ENCODE results near the gene ATP13A4.

The ATP13A4 gene, protein sequence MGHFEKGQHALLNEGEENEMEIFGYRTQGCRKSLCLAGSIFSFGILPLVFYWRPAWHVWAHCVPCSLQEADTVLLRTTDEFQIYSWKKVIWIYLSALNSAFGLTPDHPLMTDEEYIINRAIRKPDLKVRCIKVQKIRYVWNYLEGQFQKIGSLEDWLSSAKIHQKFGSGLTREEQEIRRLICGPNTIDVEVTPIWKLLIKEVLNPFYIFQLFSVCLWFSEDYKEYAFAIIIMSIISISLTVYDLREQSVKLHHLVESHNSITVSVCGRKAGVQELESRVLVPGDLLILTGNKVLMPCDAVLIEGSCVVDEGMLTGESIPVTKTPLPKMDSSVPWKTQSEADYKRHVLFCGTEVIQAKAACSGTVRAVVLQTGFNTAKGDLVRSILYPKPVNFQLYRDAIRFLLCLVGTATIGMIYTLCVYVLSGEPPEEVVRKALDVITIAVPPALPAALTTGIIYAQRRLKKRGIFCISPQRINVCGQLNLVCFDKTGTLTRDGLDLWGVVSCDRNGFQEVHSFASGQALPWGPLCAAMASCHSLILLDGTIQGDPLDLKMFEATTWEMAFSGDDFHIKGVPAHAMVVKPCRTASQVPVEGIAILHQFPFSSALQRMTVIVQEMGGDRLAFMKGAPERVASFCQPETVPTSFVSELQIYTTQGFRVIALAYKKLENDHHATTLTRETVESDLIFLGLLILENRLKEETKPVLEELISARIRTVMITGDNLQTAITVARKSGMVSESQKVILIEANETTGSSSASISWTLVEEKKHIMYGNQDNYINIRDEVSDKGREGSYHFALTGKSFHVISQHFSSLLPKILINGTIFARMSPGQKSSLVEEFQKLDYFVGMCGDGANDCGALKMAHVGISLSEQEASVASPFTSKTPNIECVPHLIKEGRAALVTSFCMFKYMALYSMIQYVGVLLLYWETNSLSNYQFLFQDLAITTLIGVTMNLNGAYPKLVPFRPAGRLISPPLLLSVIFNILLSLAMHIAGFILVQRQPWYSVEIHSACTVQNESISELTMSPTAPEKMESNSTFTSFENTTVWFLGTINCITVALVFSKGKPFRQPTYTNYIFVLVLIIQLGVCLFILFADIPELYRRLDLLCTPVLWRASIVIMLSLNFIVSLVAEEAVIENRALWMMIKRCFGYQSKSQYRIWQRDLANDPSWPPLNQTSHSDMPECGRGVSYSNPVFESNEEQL

DNA sequence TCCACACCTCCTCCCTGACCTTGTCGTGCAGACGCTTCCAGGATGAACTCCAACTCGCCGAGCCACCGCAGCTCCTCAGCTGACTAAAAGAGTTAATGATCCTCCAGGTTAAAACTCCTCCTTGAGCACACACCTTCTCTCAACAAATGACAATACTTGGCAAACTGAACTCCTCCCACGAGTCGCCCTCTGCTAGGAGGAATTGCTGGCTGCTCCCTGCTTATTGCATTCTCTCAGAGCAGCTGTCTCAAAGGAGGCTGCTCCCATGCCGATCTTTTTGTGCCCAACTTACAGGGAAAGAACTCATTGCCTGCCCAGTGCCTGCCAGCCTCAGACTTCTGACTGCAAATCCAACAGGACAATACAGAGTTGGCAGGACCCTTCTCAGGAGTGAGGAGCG lies at the start of gene ATP13A4:
Gene ATP13A4, minus strand, starts transcription at position 85 of the 400 bp plus-strand sequence. CDS start 96 bp downstream, outside the sequence.
- DNase-seq (ENCODE audit: low spot score), result no peak

DNA sequence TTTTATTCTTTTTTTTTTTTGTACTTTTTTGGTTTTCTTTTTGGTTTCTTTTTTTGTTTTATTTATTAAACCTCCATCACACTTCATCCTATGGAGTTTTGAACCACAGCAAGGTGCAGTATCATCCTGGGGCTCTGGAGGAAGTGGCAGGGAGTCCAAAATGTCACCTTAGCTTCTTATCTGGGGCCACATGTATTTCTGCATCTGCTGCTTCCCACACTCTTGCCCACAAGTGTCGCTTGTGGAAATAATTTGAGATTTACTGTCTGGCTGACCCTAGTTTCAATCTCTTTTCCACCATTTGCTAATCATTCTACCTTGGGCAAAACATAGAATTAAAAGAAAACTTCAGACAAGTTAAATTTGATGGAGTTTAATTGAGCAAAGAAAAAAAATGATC lies 44.7 kb upstream of the ATP13A4 start:
- DNase-seq (ENCODE audit: low spot score), result no peak

DNA sequence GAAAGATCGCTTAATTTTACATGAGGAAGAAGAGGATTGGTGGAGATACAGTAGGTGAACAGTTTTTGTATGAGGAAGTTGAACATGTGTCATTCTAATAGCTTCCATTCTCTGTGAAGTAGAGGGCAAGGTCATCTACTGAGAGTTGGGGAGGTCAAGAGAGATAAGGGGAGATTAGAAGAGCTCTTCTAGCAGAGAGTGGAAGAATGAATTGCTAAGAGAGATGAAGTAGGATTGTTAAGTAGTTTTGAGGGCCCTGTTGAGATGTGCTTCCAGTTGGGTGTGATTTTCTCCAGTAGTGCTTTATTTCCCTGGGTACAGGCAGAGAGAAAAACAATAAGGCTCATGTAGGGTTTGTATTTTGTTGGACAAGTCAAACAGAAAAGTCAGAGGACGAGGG lies 43.5 kb upstream of the ATP13A4 start:
- DNase-seq (ENCODE audit: low spot score), result no peak

DNA sequence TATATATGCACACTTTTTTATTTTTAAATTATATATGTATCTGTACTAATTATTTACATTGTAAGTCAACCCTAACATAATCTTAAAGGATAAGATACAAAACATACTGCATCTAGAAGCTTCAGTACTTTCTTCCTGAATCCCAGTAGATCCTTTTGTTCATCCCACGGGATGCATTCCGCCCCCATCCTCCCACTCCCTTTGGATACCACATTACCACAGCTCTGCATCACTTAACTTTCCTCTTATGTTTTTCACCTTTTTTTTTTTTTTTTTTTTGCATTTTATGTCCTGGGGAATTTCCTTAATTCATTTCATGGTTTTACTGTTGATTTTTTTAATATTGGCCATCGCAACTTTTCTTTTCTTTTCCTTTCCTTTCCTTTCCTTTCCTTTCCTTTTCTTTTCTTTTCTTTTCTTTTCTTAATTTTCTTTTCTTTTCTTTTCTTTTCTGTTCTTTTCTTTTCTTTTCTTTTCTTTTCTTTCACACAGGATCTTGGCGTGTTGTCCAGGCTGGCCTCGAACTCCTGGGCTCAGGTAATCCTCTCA lies 41.3 kb upstream of the ATP13A4 start:
- DNase-seq (ENCODE audit: low spot score), result no peak

DNA sequence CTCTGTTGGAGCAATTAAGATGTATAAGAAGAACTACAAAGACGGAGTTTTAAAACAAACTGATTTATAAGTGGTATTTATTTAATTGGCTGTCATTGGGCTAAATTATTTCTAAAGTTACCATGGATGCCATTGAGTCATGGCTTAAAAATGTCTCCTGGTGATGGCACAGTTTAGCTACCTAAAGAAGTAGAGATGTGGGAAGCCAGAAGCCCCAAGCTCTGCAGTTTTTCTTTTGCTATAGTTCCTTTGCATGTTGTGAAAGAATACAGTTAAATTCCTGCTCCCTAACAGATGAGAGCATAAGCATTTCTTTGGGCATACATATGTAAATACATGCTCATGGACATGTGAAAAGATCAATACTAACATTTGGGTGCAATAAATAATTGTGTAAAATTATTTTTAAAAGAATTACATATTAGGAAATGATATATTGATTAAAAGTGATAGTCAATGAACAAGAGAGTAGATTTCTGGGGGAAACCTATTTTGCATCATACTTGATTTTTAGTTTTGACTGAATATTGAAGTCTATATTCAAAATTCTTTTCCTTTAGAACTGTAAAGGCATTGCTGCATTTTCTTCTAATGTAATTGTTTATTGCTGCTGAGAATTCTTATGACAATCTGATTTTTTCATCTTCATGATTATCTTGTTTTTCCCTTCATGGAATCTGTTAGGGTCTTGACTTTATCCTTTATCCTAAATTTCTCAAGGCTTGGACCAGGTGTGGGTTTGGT lies 40.4 kb upstream of the ATP13A4 start:
- DNase-seq (ENCODE audit: low spot score), result no peak

DNA sequence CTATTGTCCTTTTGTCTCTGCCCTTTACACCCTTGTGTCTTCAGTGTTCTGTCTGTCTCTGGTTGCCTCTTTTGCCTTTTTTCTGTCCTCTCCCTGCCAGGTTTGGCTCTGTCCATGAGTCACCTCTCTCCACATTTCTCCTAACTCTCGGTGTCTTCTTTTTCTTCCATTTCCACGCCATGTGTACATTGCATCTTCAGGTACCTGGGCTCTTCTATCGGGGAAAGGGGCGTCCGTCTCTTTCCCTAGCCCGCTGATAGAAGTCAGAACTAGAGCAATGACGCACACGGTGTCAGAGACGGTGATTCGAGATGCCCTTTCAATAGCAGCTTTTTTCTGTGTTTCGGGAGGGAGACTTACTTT lies 39.0 kb upstream of the ATP13A4 start:
- peak; percentile 25 for DNase-seq (ENCODE audit: low spot score)

DNA sequence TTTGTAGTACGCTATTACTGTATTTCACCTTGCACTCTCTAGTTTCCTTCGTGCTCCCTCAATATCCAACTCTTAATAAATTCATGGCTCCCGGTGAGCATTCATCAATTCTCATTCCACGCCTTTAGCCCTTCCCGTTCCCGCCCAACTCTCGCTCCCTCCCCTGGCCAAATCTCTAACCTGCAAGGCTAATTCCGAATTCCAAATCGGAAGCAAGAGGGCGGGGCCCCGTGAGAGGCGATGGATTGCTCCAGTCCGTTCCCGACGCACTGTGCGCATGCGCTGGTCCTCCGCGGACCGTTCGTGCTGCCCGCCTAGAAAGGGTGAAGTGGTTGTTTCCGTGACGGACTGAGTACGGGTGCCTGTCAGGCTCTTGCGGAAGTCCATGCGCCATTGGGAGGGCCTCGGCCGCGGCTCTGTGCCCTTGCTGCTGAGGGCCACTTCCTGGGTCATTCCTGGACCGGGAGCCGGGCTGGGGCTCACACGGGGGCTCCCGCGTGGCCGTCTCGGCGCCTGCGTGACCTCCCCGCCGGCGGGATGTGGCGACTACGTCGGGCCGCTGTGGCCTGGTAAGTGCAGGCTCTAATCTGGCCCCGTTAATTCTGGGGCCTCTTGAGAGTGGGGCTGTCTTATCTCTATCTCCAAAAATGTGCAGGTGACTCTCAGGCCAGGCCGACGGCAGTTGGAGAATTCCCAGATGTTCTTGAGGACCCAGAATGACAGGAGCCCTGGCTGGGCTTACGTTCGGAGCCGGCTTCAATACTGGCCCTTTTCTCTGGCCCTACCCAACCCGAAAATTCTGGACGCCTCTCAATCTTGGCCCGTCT lies 38.4 kb upstream of the ATP13A4 start, which contains the start of gene OPA1:
Gene OPA1, plus strand, starts transcription at position 368 of the 827 bp plus-strand sequence. Its CDS starts 170 bp downstream, at position 538.
- DNase-seq (ENCODE audit: low spot score), result peak; percentile 91

DNA sequence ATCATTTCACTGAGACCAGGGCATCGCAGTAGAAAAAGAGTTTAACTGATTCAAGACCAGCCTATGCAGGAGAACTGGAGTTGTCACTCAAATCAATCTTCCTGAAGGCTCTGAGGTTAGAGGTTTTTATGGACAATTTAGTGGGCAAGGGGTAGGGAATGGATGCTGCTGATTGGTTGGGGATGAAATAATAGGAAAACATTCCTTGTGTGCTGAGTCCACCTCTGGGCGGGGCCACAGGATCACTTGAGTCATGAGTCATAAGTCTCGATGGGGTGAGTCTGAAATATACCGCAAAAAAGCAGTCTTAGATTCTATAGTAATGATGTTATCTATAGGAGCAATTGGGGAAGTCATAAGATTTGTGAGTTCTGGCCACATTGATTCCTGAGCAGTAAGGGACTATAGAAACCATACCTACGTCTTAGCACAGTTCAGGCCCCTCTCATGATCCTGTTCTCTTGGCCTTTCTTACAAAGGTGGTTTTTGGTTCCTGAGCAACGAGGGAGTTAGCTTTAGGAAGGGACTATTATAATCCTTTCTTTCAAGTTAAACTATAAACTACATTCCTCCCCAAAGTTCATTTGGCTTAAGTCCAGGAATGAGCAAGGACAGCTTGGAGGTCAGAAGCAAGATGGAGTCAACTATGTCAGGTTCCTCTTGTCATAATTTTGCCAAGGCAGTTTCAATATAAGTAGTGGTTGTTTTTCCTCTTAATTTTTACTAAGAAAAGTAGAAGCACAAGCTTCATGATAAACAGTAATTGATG lies 35.6 kb upstream of the ATP13A4 start:
- no peak for DNase-seq (ENCODE audit: low spot score)

DNA sequence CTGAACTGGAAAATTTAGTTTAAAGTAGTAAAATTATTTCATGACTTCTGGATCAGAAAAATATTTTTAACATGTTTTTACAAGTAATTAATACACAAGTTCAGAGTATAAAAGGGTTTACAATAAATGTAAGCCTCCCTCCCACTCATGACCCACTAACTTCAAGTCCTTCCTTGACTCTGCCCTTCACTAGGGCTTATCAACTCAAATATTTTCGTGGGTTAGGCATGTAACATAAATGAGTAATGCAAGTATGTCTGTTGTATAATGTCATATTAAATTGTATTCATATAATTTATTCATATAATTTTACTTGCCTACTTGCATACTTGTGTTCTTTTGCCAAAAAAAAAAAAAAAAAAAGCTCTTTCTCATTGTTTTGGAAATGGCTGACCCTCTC lies 34.9 kb upstream of the ATP13A4 start:
- no peak for DNase-seq (ENCODE audit: low spot score)

DNA sequence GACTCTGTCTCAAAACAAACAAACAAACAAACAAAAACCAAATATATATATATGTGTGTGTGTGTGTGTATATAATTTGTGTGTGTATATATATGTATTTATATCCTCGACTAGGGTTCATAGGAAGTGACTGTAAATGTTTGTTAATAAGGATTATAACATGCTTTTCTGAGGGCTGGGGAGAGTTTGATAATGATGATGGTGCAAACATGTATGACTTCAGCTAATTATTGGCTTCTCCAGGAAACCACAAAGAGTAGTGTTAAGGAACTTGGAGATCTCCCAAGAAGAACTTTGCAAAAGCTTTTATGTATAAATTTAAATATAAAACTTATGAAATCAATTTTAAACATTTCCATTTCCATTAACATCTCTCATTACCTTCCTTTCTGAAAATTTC lies 34.4 kb upstream of the ATP13A4 start:
- no peak for DNase-seq (ENCODE audit: low spot score)

DNA sequence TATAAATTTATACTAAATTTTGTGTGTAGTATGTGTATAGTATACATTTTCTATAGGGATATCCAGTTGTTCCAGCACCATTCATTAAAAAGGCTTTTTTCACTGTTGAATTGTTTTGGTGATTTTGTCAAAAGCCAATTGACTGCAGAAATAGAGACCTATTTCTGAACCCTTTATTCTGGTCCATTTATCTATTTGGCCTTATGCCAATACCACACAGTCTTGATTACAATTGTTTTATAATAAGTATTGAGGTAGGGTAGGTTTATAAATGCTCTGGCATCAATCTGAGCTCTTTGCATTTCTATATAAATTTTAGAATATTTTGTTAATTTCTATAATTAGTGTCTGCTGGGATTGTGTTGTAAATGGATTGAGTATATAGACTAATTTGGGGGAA lies 31.8 kb upstream of the ATP13A4 start:
- no peak for DNase-seq (ENCODE audit: low spot score)

DNA sequence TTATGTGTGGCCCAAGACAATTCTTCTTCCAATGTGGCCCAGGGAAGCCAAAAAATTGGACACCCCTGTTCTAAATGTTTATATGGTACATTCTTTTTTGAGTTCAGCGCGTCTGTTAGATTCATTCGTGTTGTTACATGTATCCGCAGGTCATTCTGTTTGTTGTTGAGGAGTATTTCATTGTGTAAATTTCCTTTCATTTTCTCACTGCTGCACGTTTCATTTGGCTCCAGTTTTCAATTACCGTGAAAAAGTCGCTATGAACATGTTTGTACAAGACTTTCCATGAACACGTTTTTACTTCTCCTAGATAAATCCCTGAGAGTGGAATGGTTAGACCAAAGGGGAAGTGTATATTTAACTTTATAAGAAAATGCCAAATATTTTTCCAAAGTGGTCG lies 30.8 kb upstream of the ATP13A4 start:
- no peak for DNase-seq (ENCODE audit: low spot score)

DNA sequence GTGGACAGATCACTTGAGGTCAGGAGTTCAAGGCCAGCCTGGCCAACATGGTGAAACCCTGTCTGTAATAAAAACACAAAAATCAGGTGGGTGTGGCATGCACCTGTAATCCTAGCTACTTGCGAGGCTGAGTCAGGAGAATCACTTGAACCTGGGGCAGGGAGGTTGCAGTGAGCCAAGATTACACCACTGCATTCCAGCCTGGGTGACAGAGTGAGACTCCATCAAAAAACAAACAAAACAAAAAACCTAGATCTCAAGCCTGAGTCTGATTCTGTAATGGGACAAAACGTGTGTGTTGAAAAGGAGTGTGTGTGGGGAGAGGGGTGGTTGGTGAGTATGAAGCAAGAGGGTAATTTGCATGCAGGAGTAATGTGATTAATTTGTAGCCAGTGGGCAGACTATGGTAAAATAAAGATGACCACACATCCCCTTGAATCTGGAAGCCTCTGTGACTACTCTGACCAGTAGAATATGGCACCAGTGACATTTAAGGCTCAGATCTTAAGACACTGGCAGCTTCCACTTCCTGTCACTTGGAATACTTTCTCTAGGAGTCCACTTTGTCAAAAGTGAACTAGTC lies 19.9 kb upstream of the ATP13A4 start:
- no peak for DNase-seq (ENCODE audit: low spot score)

DNA sequence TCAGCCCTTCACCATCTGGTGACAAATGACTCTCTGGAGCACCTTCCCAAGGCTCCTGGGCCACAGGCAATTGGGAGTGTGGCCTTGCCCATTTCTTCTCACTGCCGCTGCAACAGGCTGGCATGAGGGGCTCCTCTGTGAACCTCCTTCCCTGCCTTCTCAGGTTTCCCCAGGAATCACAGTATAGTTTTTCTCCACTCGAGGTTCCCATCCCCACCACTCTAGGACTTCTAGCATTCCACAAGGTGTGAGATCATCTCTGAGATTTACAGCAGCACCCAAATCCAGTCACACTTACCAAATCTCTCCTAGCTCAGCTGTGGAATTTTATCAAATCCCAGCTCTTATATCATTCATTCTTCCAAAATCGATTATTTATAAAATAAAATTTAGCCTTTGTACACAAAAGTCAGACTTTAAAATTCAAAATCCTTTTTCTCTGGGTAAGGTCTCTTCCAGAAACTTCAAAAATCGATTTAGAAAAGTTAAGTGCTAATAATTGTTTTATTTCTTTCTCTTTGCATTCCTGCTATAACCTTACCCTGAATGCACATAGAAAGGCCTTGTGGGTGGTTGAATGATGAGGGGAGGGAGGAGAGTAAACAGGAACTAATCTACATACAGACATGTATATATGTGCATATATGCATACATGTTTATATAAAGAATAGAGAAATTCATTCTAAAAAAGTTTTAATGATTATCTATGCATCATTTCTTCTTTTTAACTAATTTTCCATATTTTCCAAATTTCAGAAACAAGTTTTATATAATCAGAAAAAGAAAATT lies 18.9 kb upstream of the ATP13A4 start:
- DNase-seq (ENCODE audit: low spot score), result no peak

DNA sequence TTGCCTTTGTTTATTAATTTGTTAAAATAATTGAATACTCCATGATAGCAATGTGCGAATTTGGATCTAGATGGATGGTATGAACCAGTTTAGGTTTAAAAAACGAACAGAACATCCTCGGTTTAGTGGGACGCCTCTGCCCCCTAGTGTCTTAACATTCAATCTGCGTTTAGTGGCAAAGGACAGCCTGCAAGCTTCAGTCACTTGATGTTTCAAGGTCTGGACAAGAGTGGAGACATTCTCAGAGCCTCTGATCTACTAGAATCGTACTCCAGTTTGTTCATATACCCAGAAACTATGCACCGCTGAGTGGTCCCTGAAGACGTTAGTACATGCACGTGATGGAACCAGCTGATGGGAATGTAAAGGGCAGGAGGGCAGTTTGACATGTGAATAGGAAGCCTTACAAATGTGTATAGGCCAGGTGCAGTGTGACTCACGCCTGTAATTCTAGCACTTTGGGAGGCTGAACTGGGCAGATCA lies 17.8 kb upstream of the ATP13A4 start:
- DNase-seq (ENCODE audit: low spot score), result peak; percentile 45

DNA sequence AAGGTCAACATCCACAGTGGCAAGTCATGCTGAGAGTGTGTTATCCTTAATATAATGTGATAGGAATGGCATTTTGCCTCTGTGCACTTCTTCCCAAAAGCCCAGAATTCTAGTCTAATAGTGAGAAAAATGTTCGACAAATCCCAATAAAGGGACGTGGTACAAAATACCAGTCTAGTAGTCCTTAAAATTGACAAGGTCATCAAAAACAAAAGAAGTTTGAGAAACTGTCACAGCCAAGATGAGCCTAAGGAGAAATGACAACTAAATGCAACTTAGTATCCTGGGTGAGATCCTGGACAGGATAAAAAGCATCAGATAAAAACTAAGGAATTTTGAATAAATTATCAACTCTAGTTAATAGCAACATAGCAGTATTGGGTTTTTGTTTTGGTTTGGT lies 14.4 kb upstream of the ATP13A4 start:
- DNase-seq (ENCODE audit: low spot score), result no peak

DNA sequence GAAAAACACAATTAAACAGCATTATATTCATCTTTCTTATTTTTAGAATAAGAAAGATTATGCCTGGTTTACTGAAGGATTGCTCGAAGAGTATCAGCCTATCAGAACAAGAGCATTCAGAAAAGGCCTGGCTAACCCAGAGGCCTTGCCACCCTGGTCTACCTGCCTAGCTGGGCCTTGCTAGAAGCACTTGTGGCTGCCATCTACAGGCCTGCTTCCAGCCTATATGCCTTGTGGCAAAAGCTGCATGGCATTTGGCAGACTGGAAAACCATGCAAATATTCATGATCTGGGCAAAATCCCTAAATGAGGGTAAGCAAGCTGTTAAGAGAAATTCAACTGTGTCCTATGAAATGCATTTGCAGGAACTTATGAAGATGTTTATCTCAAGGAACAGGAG lies 9.3 kb upstream of the ATP13A4 start:
- DNase-seq (ENCODE audit: low spot score), result no peak

DNA sequence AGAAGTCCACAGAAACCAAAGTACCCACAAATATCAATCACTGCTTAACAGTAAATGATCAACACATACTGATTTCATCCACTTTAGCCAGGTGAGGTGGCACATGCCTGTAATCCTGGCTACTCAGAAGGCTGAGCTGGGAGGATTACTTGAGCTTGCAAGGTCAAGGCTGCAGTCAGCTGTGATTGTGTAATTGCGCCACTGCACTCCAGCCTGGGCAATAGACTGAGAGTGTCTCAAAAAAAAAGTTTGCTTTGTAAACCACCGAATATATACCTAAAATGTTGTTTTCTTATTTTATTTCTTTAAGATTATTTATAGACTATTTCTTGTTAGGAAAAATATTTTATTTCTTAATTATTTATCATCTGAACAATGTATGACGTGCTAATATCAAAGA lies 8.7 kb upstream of the ATP13A4 start:
- no peak for DNase-seq (ENCODE audit: low spot score)
